OCI-M2 (cell line): ENCODE data around the gene PRKAG2.

Experiments used
- DNase-seq: peaks from one replicate; lab custom pipeline; 2025; ENCODE audit not compliant: unreplicated experiment; lab: John Stamatoyannopoulos, UW

Gene PRKAG2

DNA sequence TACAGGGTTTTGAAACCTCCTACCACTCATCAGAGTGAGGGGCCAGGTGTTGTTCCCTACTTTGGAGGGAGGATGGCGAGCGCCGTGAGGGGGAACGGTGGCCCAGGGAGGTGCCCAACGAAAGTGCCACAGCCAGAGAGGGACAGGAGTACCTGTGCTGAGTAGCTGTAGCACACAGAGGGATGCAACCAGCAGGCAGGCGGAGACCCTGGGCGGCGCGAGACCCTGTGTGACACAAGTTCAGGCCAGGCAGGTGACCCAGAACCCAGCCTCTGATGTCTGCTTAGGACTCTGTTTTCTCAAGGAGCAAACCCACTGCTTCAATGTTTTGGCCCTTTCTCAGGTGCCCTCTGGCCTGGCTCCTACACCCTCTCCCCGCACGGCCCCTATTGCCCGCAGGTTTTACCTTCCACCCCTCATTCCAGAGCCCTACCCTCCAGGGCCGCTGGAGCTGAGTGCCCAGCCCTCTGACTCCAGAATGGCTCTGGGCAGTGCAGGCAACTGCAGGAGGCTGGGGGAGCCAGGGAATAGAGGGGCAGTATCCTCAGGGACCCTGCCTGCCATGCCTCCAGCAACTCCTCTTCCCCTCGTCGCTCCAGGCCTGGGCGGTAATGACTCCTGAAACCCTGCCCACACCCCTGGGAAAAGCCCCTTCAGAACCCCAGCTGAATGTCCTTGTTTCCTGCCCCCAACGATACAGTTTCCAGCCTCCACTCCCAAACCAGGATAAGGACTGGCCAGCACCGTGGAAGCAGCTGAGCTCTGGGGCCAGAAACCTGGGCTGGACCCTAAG lies 193.1 kb downstream of the PRKAG2 start:
- no peak for DNase-seq

DNA sequence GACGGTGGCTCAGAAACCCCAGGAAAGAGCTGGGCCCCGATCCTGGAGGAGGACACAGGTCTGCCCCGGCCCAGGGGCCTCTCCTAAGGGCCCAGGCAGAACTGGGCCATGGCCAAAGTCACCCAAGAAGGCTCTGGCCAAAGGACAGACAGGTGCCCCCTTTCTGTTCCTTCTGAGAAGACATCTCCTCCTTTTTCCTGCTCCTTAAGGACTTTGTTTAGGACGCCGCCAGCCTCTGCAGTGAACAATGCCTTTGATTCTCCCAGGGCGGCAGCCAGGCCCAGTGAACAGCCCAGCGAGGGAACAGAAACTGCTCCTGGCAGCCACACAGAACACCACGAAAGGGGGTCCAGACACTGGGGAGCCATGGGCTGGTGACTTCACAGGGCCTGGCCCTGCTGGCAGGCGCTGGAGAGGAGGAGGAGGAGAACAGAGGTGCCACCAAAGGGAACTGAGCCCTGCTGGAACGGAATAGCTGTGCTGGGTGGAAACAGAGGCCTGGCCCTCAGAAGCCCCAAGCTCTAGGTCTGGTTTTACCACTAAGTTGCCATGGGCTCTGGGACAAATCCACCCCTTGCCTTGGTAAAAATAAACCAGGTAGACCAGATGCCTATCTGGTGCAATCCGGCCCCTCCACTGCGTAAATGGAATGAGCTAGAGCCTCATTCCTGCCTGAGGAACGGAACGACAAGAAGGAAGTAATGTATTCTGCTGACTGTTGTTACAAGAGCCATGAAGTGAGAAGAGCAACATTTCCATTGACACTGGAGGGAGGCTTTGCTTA lies 193.9 kb downstream of the PRKAG2 start:
- no peak for DNase-seq

DNA sequence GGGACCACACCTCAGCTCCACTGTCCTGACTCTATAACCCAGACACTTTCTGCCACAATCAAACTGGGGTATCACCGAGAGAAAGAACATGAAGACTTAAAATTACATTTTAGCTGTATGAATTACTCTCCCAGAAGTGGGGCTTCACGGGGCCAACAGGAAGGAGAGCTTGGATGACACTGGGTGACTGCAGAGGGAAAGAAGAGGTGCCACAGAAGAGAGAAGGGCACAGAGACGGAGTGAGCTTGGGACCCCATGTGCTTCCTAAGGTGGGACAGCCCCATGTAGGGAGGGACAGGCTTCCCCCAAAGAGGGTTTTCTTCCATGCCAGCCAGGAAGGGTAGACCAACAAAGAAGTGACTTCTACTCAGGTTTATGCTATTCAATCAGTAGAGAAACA lies 195.2 kb downstream of the PRKAG2 start:
- DNase-seq: no peak

GRCh38 chr7:151680810-151681209 lies 196.1 kb downstream of the PRKAG2 start:
- DNase-seq: no peak

DNA sequence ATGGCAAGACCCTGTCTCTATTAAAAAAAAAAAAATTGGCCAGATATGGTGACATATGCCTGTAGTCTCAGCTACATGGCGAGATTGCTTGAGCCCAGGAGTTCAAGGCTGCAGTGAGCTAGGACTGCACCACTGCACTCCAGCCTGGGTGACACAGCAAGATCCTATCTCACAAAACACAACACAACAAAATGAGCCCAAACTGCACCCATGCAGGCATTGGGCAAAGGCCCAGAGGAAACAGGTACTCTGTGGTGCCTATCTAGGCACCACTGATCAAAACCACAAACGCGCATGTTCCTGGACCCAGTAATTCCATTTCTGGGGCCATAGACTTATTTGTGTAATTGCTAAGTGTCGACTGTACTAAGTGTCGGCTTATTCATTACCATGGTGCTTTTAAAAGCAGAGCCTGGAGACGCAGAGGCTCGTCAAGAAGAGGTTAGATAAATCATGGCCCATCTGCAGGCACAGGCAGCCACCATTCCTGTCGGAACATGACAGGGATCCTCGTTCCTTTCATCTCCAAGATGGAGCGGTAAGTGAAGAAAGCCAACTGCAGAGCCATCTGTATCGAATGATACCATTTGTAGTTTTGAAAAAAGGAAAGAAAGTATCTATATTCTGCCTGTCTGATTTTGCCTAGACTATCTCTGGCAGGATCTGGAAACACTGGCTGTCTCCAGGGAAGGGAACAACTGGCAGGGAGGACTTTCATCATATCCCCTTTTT lies 196.9 kb downstream of the PRKAG2 start:
- DNase-seq: no peak

DNA sequence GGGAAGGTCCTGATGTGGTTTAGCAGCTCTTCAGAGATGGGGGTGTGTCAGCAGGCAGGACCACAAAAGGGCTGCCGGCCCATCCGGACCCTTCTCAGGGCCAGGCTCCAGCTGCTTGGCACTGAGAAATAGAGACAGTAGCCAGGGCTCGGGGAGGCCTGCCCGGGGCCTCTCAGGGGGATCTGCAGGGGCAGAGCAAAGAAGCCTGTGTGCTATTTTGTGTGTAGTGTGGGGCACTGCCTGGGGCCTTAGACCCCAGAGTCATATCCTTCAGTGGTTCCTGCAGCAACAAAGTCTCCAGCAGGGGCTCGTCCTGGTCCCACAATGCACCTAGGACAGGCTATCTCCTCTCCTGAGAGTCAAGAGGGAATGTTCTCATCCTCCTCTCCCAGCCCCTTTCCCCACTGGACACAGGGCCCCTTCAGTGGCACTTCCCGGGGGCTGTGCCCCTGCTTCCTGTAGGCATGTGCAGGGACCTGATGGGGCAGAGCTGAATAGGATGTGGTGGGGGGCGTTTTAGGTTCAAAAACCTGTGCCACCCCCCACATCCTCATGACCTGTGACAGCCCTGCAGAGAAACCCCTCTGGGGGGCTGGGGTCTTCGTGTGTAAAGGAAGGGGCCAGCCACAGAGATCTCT lies 197.7 kb downstream of the PRKAG2 start:
- no peak for DNase-seq

- DNase-seq: no peak
These were observed 198.7 kb downstream of the PRKAG2 start for GRCh38 chr7:151678227-151678604.

- DNase-seq: no peak
These were observed 199.2 kb downstream of the PRKAG2 start for GRCh38 chr7:151677581-151678226.

DNA sequence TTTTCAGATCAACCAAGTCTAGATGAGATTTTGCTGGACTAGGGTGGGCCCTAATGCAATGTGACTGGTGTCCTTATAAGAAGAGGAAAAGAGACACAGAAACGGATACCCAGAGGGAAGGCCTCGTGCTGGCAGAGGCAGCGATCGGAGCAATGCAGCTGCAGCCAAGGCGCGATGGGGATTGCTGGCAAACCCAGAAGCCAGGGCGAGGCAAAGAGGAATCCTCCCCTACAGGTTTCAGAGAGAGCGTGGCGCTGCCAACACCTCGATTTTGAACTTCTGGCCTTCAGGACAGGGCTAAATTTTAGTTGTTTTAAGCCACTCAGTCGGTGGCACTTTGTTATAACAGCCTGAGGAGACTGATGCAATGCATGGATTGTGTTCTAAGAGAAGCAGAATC lies 200.2 kb downstream of the PRKAG2 start:
- no peak for DNase-seq

DNA sequence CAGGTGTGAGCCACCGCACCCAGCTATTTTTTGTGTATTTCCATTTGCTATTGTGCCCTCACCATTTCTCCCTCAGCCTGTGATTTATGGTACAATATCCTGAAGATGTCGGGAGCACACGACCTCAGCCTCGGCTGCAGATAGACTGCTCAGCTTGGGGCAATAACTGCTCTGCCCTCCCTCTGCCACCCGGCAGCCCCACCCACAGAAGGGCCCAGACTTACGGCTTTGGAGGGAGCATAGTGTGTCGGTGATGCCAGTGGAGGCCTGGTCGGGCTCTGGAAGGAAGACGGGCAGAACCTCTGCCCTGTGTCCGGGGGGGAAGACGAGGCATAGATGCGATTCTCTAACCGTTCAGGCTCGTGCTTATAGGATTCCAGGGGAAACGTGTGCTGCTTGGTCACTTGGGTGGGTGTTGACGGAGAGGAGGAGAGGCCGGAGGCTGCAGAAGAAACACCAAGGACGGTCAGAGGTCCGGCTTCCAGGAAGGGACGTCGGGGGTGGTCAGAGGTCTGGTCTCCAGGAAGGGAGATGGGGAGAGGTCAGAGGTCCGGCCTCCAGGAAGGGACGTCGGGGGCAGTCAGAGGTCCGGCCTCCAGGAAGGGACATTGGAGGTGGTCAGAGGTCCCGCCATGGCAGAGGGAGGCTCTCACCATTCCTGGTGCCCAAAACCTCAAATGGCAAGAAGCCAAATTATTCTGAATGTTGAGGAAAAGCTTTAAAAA lies 201.6 kb downstream of the PRKAG2 start:
- no peak for DNase-seq

- no peak for DNase-seq
These were observed 202.6 kb downstream of the PRKAG2 start for GRCh38 chr7:151674161-151674920.

GRCh38 chr7:151673216-151673615 lies 203.7 kb downstream of the PRKAG2 start:
- no peak for DNase-seq

- no peak for DNase-seq
These were observed 204.2 kb downstream of the PRKAG2 start for GRCh38 chr7:151672716-151673115.

DNA sequence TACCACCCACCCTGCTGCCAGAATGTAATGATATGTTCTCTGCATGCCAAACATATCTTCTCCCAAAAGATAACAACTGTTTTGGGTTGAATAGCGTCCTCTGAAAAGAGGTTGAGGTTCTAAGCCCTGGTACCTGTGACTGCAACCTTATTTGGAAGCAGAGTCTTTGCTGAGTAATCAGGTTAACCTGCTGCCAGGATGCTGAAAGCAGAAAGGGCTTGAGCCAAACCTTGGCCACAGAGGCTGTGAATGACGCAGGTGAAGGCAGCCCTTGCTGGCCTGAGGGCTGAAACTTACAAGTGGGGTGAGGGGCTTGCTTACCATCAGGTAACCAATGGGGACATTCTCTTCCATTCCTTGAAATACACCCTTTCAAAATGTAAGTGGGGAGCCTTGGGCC lies 205.4 kb downstream of the PRKAG2 start:
- DNase-seq: no peak

GRCh38 chr7:151669762-151670161 lies 207.2 kb downstream of the PRKAG2 start:
- DNase-seq: no peak

- DNase-seq: no peak
These were observed 210.0 kb downstream of the PRKAG2 start for GRCh38 chr7:151666886-151667285.

GRCh38 chr7:151665368-151665767 lies 211.5 kb downstream of the PRKAG2 start:
- no peak for DNase-seq

GRCh38 chr7:151664268-151664667 lies 212.6 kb downstream of the PRKAG2 start:
- DNase-seq: no peak

DNA sequence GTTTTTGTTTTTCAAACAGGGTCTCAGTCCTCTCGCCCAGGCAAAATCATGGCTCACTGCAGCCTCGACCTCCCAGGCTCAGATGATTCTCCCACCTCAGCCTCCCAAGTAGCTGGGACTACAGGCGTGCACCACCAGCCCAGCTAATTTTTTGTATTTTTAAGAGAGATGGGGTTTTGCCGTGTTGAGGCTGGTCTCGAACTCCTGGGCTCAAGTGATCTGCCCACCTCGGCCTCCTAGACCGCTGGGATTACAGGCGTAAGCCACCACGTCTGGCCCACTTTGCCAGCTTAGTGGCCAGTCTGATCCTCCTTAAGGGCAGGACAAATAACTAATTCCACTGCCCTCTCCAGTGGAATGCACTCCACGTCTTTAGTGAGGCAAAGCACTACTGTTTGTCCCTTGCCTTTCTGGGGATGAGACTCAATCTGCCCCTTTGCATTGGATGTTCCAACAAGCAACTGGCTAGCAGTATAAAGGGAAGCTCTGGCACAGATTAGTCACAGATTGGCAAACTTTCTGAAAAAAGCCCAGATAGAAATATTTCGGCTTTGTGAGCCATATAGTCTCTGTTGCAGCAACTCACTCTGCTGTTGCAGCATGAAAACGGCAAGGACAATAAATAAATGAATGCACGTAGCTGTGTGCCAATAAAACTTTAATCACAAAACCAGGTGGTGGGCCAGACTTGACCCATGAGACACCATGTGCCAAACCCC lies 213.4 kb downstream of the PRKAG2 start:
- DNase-seq: no peak
